IMR-90 (cell line): Measurements from ENCODE around the gene SGO2. TPM values are rescaled to one million over a fixed set of nuclear protein-coding genes. Genes with fewer than 3 reads are reported as not detected.

Experiments
- ATAC-seq: fragments of 200-7000 bp; cut with Tn5 transposase; 2 replicates; pipeline ENCODE4 v1.9.1; 2020; ENCODE audit warnings: low read depth, mild to moderate bottlenecking, moderate library complexity
- BruUV-seq: library from RNA; stranded (reverse); fragments of 400-500 nt; replicated peaks from 2 replicates; lab custom pipeline; 2021; lab: Mats Ljungman, UMichigan
- CTCF ChIA-PET: fragments of 300-600 bp; formaldehyde crosslinking; extraction: SDS; loops from one replicate; lab custom pipeline; 2021; ENCODE audit warnings: antibody characterized with exemption; lab: Yijun Ruan, JAX
- POLR2A ChIA-PET: fragments of 300-600 bp; sonication (Branson Sonifier 250); formaldehyde crosslinking; loops from one replicate; lab custom pipeline; 2022; ENCODE audit warnings: antibody characterized with exemption; ENCODE audit not compliant: unreplicated experiment; lab: Charles Lee
- DNase-seq: peaks from one replicate; pipeline ENCODE4 v3.0.0; 2013
- H2AFZ ChIP-seq: replicated peaks from 2 replicates; pipeline ENCODE3; 2013; ENCODE audit warnings: low read length, mild to moderate bottlenecking; ENCODE audit not compliant: poor library complexity
- H2AK5ac ChIP-seq: 2 replicates; pipeline ENCODE4 v1.6.1; 2013; ENCODE audit warnings: low read depth, low read length, inconsistent platforms
- H2AK9ac ChIP-seq: replicated peaks from 2 replicates; pipeline ENCODE3; 2013; ENCODE audit warnings: mild to moderate bottlenecking, low read depth, low read length, moderate library complexity; ENCODE audit not compliant: poor library complexity
- H2BK120ac ChIP-seq: 2 replicates; pipeline ENCODE4 v1.6.1; 2013; ENCODE audit warnings: low read depth, low read length, inconsistent platforms
- H2BK15ac ChIP-seq: 3 replicates; pipeline ENCODE4 v1.6.1; 2013; ENCODE audit warnings: low read depth, low read length, inconsistent platforms
- H2BK20ac ChIP-seq: 2 replicates; pipeline ENCODE4 v1.6.1; 2013; ENCODE audit warnings: low read depth, mild to moderate bottlenecking, inconsistent platforms, low read length, moderate library complexity
- H2BK5ac ChIP-seq: 2 replicates; pipeline ENCODE4 v1.6.1; 2013; ENCODE audit warnings: mild to moderate bottlenecking, low read depth, low read length, inconsistent platforms; ENCODE audit not compliant: poor library complexity, severe bottlenecking
- H3K14ac ChIP-seq: replicated peaks from 2 replicates; pipeline ENCODE4 v1.6.1; 2013; ENCODE audit warnings: low read depth, low read length, inconsistent platforms
- H3K18ac ChIP-seq: 2 replicates; pipeline ENCODE4 v1.6.1; 2013; ENCODE audit warnings: low read depth, low read length, control low read depth
- H3K23ac ChIP-seq: 2 replicates; pipeline ENCODE4 v1.6.1; 2013; ENCODE audit warnings: low read depth, low read length, inconsistent platforms
- H3K27ac ChIP-seq: 2 replicates; pipeline ENCODE4 v1.5.1; 2013; ENCODE audit warnings: mild to moderate bottlenecking, control low read depth, low read length; ENCODE audit not compliant: insufficient read depth
- H3K27me3 ChIP-seq: 2 replicates; pipeline ENCODE4 v1.6.1; 2013; ENCODE audit warnings: low read length; ENCODE audit not compliant: control insufficient read depth, insufficient read depth
- H3K36me3 ChIP-seq: 2 replicates; pipeline ENCODE4 v1.6.1; 2013; ENCODE audit warnings: low read length, mixed read lengths; ENCODE audit not compliant: control insufficient read depth, insufficient read depth
- H3K4ac ChIP-seq: 2 replicates; pipeline ENCODE4 v1.6.1; 2013; ENCODE audit warnings: low read depth, low read length, inconsistent platforms
- H3K4me1 ChIP-seq: 2 replicates; pipeline ENCODE4 v1.6.1; 2013; ENCODE audit warnings: low read length, mixed read lengths; ENCODE audit not compliant: control insufficient read depth, insufficient read depth
- H3K4me2 ChIP-seq: 2 replicates; pipeline ENCODE4 v1.6.1; 2013; ENCODE audit warnings: low read depth, mild to moderate bottlenecking, control low read depth, low read length, moderate library complexity
- H3K4me3 ChIP-seq: 2 replicates; pipeline ENCODE4 v1.5.1; 2013; ENCODE audit warnings: low read depth, mild to moderate bottlenecking, control low read depth, low read length, moderate library complexity; ENCODE audit not compliant: insufficient read depth
- H3K56ac ChIP-seq: 2 replicates; pipeline ENCODE4 v1.6.1; 2013; ENCODE audit warnings: low read length, inconsistent platforms; ENCODE audit not compliant: insufficient read depth; ENCODE audit errors: extremely low read depth
- H3K79me1 ChIP-seq, 2 experiments: 2 replicates each; pipeline ENCODE4 v1.6.1; 2013; ENCODE audit warnings: low read length in 2 of 2, inconsistent platforms in 1 of 2, low read depth in 1 of 2
- H3K9ac ChIP-seq: 2 replicates; pipeline ENCODE4 v1.6.1; 2013; ENCODE audit warnings: low read depth, low read length, control low read depth
- H3K9me1 ChIP-seq: 2 replicates; pipeline ENCODE4 v1.6.1; 2013; ENCODE audit warnings: low read length, inconsistent platforms; ENCODE audit not compliant: insufficient read depth
- H3K9me3 ChIP-seq: 2 replicates; pipeline ENCODE4 v1.6.1; 2013; ENCODE audit warnings: low read length; ENCODE audit not compliant: control insufficient read depth, insufficient read depth
- H4K20me1 ChIP-seq: 2 replicates; pipeline ENCODE4 v1.6.1; 2013; ENCODE audit warnings: low read length, inconsistent platforms; ENCODE audit not compliant: insufficient read depth
- H4K5ac ChIP-seq: 2 replicates; pipeline ENCODE4 v1.6.1; 2013; ENCODE audit warnings: mild to moderate bottlenecking, low read depth, low read length, control low read depth
- H4K8ac ChIP-seq, 2 experiments: 2 replicates each; pipeline ENCODE4 v1.6.1; 2013; ENCODE audit warnings: low read depth in 2 of 2, low read length in 2 of 2, control low read depth in 1 of 2, inconsistent platforms in 1 of 2
- H4K91ac ChIP-seq: 2 replicates; pipeline ENCODE4 v1.6.1; 2013; ENCODE audit warnings: low read depth, low read length, inconsistent platforms; ENCODE audit not compliant: insufficient read depth
- BHLHE40 ChIP-seq: fragments of 150-350 bp; IDR thresholded peaks from 2 replicates; pipeline ENCODE4 v1.6.1; 2016; ENCODE audit warnings: mild to moderate bottlenecking, low read depth, low read length
- CEBPB ChIP-seq: IDR thresholded peaks from 2 replicates; pipeline ENCODE4 v1.6.1; 2012; ENCODE audit warnings: low read depth, low read length, improper control_type of control experiment
- CHD1 ChIP-seq: IDR thresholded peaks from 2 replicates; pipeline ENCODE4 v1.6.1; 2012; ENCODE audit warnings: low read depth, low read length, improper control_type of control experiment
- MAFK ChIP-seq: IDR thresholded peaks from 2 replicates; pipeline ENCODE4 v1.6.1; 2012; ENCODE audit warnings: low read depth, low read length, improper control_type of control experiment
- RAD21 ChIP-seq: IDR thresholded peaks from 2 replicates; pipeline ENCODE4 v1.6.1; 2012; ENCODE audit warnings: low read length, improper control_type of control experiment
- WGBS, 2 experiments: methylation state at CpG; one replicate each; pipeline versions ENCODE4 v1.1.5 to v1.1.7; 2013; ENCODE audit warnings: missing lambda C conversion rate in 2 of 2; ENCODE audit not compliant: insufficient read length in 1 of 2; ENCODE audit errors: extremely low coverage in 2 of 2; 5-methylcytosine and 5-hydroxymethylcytosine counted together
- dilution Hi-C: fragments of 300-500 bp; cut with HindIII; formaldehyde crosslinking; loops from one replicate; pipeline ENCODE4 v1.14.3; 2018; ENCODE audit warnings: low sequenced_read_pairs; ENCODE audit not compliant: unreplicated experiment
- in situ Hi-C: fragments of 300-500 bp; cut with MboI; formaldehyde crosslinking; loops from 3 replicates; pipeline ENCODE4 v1.14.3; 2019; ENCODE audit warnings: low sequenced_read_pairs, inconsistent platforms, mixed read lengths
- intact Hi-C: fragments of 100-400 bp; cut with micrococcal nuclease; formaldehyde crosslinking; loops from 2 replicates; pipeline ENCODE4 v1.10.0; 2022
- polyA plus RNA-seq, 3 experiments: library from polyadenylated mRNA; depleted of rRNA; stranded (reverse); fragments of >200 nt; gene quantifications; 2 replicates each; pipeline ENCODE4 v1.2.3, GENCODE V29; 2012; ENCODE audit warnings: low replicate concordance in 1 of 3
- total RNA-seq: library from RNA; depleted of rRNA; stranded (reverse); fragments of >200 nt; gene quantifications from 2 replicates; pipeline ENCODE4 v1.2.3, GENCODE V29; 2012
- TF ChIP-seq, protein P1 (sequence below): fragments of 150-350 bp; IDR thresholded peaks from 2 replicates; pipeline ENCODE4 v1.6.1; 2017; ENCODE audit warnings: mild to moderate bottlenecking, antibody characterized with exemption, low read length, low read depth

SGO2 gene
- total and polyA plus RNA-seq, 2 of the 4 experiments (the other 2 are of a cell fraction), result 5.4 to 6.3 TPM

DNA sequence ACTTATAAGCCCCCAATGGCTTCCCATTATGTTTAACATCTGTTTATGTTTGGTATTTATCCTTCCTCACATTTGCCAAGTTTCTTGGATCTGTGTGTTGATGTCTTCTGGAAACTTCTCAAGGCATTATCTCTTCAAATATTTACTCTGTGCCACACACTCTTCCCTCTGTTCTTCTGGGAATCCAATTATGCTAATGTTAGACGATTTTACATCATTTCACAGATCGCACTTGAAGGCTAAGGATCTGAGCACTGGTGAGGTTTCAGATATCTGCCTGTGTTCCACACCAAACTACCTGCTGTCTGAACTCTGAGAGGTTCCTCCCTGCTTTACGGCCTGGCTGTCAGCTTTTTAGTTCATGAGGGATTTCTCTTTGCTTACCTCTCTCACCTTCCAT is 69.9 kb downstream of the SGO2 start:
- Histone ChIP-seq H3K9ac (no peak overlapping the region), H3K18ac (no peak overlapping the region), H4K91ac (no peak overlapping the region), H3K79me1 (no peaks in the 10 kb centered on the region), H3K14ac (no peak overlapping the region), H3K4me3 (no peak overlapping the region), H3K36me3 (no peaks in the 10 kb centered on the region), H2BK120ac (no peak overlapping the region), H4K5ac (no peak overlapping the region), H2BK20ac (no peak overlapping the region), H3K9me3 (peaks cover 3% of the 10 kb centered on the region; the same call in 1 of the 2 replicates), H3K27ac (no peak overlapping the region), H3K56ac (no peak overlapping the region), H3K4me1 (peaks cover 6% of the 10 kb centered on the region), H4K20me1 (no peaks in the 10 kb centered on the region), H4K8ac (no peak overlapping the region), H3K4me2 (no peak overlapping the region), H2BK5ac (no peak overlapping the region), H3K4ac (no peak overlapping the region), H2AK9ac (no peak overlapping the region), H3K9me1 (0 out of 2 replicates have a peak, but pooled peaks cover 3% of the 10 kb centered on the region), H2BK15ac (no peak overlapping the region), H3K23ac (no peak overlapping the region), H2AFZ (no peak overlapping the region), H2AK5ac (no peak overlapping the region), H3K27me3 (peaks cover 2% of the 10 kb centered on the region; the same call in 1 of the 2 replicates)
- POLR2A ChIA-PET, result no interaction called here
- no peak for ATAC-seq
- DNase-seq, result no peak
- in situ Hi-C loops, result no loop called here
- TF ChIP-seq, protein P1, sequence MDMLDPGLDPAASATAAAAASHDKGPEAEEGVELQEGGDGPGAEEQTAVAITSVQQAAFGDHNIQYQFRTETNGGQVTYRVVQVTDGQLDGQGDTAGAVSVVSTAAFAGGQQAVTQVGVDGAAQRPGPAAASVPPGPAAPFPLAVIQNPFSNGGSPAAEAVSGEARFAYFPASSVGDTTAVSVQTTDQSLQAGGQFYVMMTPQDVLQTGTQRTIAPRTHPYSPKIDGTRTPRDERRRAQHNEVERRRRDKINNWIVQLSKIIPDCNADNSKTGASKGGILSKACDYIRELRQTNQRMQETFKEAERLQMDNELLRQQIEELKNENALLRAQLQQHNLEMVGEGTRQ, result no peak
- TF ChIP-seq RAD21 (no peak), MAFK (no peak), BHLHE40 (no peak), CEBPB (no peak), CHD1 (no peak)
- intact Hi-C loops, result no loop called here
- dilution Hi-C loops, result no loop called here
- no CpG with 5 or more reads among the region's 3 CpGs for WGBS, 2 experiments
- BruUV-seq, result no TSS peak
- CTCF ChIA-PET, result no interaction called here
